HG03095 (cell line): Measurements from ENCODE around the gene CD99L2.
"Not testable (repeated sequence)": the region's sequence is repeated elsewhere in the genome, so short reads cannot be mapped to it uniquely, and the experiment has no call there.

ENCODE experiments used
- ATAC-seq: cut with Tn5 transposase; IDR thresholded peaks from one replicate; pipeline ENCODE4 v1.9.1; 2021; ENCODE audit warnings: moderate library complexity; ENCODE audit not compliant: unreplicated experiment

Gene CD99L2

GRCh38 chrX:150897421-150898320 lies 797 bp downstream of the CD99L2 start:
- ATAC-seq = peak; percentile 0

DNA sequence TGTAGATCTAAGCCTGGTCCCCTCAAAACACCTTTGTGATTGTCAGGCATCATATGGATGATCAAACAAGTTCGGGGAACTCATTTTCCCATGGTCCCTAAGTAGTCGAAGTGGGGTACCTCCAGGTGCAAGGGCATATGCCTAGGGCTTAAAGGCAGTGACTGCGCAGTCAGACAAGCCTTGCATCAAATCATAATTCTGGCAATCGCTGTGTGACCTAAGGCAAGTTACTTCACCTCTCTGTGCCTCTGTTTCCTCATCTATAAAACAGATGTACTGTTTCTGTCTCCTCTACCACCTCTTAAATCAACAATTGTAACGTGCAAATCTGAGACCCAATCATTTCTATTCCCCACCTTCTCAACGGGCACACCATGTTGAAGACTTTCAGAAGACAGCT lies 1.8 kb downstream of the CD99L2 start:
- no peak for ATAC-seq

DNA sequence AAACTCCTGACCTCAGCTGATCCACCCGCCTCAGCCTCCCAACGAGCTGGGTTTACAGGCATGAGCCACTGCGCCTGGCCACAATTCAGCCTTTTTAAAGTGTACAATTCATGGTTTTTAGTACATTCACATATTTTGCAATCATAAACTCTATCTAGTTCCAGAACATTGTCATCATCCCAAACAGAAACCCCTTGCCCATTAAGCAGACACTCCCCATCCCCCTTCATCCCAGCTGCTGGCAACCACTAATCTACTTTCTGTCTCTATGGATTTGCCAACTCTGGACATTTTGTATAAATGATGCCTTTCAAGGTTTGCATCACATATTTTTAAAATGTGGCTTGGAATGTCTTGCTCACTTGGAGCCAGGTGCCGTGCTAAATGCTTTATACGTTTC lies 4.5 kb downstream of the CD99L2 start:
- ATAC-seq = no peak

- ATAC-seq = no peak
These were observed 9.3 kb downstream of the CD99L2 start for GRCh38 chrX:150889131-150889530.

DNA sequence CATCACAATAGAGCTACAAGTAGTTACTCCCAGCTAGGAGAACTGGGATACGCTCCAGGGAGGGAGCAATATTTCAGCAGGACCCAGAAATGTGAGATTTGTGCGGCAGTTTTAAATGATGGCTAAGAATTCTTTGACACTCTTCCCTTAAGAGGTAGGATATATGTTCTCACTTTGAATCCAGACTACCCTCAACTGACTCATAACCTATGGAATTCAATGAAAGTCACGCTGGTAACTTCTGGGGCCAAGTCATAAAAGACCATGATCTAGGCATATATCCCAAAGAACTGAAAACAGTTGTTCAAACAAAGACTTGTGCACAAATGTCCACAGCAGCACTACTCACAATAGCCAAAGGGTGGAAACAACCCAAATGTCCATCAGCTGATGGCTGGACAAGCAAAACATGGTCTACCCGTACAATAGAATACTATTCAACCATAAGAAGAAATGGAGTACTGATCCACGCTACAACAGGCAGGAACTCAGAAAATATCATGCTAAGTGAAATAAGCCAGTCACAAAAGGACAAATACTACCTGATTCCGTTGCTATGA lies 10.5 kb downstream of the CD99L2 start:
- ATAC-seq = no peak

DNA sequence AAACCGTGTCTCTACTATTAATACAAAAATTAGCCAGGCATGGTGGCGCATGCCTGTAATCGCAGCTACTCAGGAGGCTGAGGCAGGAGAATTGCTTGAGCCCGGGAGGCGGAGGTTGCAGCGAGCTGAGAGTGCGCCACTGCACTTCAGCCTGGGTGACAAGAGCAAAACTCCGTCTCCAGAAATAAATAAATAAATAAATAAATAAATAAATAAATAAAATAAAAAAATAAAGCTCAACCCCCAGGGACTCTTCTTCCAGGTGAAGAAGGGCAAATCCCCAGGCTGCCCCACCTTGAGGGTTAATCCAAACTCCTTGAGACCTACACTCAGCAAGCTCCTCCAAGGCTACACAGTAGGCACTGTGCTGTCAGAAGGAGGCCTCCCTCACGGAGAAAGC lies 11.2 kb downstream of the CD99L2 start:
- not testable (repeated sequence) for ATAC-seq

DNA sequence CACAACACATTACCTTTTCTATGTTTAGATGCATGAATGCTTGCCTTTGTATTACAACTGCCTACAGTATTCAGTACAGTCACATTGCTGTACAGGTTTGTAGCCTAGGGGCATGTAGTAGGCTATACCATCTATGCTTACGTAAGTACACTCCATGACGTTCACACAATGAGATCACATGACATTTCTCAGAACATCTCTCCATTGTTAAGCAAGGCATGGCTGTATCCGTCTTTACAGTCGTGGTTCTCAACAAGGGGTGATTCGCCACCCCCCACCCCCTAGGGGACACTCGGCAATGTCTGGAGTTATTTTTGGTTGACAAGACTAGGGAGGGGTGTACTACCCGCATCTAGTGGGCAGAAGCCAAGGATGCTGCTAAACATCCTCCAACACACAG lies 12.1 kb downstream of the CD99L2 start:
- ATAC-seq = no peak

GRCh38 chrX:150880808-150881165 lies 17.7 kb downstream of the CD99L2 start:
- ATAC-seq = peak; percentile 27

DNA sequence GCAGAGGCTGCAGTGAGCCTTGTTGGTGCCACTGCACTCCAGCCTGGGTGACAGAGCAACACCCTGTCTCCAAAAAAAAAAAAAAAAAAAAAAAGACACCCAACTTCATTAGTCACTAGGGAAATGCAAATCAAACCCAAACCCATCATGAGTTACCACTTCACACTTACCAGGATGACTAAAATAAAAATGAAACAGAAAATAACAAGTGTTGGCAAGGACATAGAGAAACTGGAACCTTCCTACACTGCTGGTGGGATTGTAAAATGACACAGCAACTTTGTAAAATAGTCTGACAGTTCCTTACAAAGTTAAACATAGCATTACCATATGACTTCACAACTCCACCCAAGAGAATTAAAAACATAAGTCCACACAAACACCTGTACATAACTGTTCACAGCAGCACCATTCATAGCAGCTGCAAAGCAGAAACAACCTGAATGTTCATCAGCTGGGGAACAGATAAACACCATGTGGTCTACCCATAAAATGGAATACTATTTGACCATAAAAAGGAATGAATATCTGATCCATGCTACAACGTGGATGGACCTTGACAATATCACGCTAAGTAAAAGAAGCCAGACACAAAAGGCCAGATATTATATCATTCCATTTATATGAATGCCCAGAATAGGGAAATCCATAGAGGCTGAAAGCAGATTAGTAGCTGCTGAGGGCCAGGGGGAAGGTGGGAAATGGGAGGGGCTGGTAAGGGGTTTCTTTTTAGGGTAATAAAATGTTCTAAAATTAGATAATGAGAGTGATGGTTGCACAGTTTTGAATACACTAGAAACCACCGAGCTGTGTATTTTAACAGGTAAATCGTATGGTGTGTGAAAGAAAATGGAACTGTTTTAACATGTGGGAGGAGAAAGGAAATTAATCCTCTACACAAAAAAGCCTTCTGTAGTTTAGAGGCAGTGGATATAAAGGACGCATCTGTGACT lies 18.3 kb downstream of the CD99L2 start:
- ATAC-seq = peak; percentile 68

- not testable (repeated sequence) for ATAC-seq
These were observed 22.8 kb downstream of the CD99L2 start for GRCh38 chrX:150875621-150876020.

GRCh38 chrX:150874448-150874847 lies 24.0 kb downstream of the CD99L2 start:
- ATAC-seq = no peak

DNA sequence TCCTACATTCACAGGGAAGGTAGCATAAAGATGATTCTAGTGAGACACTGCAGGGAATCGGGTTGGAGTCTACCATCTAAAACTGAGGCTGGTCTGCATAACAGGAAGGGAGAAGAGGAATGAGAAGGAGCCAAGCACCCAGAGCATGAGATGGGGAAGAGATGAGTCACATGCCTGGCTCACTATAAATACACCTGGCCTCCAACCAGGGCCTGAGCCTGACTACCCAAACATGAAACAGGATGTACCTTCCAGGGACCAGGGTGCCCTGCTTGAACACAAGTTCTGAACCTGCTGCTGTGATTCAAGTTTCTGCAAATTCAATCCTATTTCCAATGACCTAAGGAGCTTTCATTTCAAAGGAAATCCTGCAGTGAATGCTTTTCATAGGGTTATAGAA lies 24.9 kb downstream of the CD99L2 start:
- peak; percentile 47 for ATAC-seq

DNA sequence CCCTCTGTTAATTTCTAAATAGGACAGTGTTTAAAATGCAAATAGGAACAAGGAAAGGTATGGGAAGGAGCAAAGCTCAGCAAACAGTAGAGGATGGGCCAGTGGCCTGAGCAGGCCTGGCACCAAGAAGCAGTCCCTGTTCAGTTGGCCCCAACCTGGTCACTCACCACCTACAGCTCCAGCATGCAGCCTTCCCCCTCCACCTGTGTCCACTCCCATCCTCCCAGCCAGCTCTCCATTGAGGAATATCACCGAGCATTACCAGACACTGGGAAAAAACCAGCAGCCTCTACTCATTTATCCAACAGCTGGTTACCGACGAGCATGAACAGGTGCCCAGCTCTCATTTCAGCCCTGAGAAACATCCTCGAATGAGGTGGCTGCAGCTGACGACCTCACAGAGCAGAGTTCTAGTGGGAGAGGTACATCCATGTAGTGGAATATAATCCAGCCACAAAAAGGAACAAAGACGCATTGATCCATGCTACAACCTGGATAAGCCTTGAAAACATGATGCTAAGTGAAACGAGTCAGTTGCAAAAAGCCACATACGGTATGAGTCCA lies 25.6 kb downstream of the CD99L2 start:
- no peak for ATAC-seq

GRCh38 chrX:150871341-150871811 lies 27.1 kb downstream of the CD99L2 start:
- no peak for ATAC-seq

- peak; percentile 42 for ATAC-seq
These were observed 27.8 kb downstream of the CD99L2 start for GRCh38 chrX:150870487-150871340.

GRCh38 chrX:150870029-150870428 lies 28.4 kb downstream of the CD99L2 start:
- no peak for ATAC-seq

DNA sequence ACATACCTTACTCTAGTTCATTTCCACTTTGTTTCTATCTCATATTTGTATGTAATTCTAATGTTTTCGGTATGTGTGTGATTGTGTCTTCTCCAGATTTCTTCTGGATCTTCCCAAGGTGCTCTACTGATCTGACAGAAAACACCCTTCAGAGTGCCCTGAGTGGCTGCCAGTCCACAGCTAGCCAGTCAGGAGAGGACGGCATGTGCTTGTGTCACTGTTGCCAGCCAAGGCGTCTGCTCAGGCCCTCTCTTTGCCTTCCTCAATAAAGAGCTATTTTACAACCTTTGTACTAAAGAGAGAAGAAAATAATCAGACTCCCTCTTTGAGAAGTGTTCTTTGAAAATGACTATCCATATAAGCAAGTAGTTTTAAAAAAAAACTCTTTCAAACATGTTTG lies 29.0 kb downstream of the CD99L2 start:
- ATAC-seq = no peak

DNA sequence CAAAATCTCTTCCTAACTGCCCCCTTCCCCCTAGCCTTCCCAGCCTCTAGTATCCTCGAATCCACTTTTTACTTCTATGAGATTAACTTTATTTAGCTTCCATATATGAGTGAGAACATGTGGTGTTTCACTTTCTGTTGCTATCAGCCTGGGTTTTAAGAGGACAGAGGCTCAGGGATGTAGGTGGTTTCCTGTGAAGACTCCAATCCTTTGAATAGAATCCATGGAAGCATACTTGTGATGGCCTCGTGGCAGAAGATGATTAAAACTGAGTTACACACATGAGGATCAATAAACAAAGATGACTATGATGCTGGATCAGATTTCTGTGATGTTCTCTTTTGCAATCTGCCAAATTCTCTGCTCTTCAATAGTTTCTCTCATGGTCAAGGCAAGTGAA lies 29.8 kb downstream of the CD99L2 start:
- ATAC-seq = no peak

- ATAC-seq = no peak
These were observed 34.3 kb downstream of the CD99L2 start for GRCh38 chrX:150864127-150864526.

- no peak for ATAC-seq
These were observed 35.3 kb downstream of the CD99L2 start for GRCh38 chrX:150863191-150863590.
